Renal cortex interstitium (tissue), 11 donors: Measurements from ENCODE around the gene TBL2. TPM values are rescaled to one million over a fixed set of nuclear protein-coding genes. Genes with fewer than 3 reads are reported as not detected.
"Not testable (repeated sequence)": the region's sequence is repeated elsewhere in the genome, so short reads cannot be mapped to it uniquely, and the experiment has no call there.

Experiments used
- DNase-seq, 11 donors: peaks; one replicate each; pipeline ENCODE4 v3.0.0-alpha.2; 2013; ENCODE audit warnings: low read depth in 9 of 11, low spot score in 4 of 11; ENCODE audit errors: extremely low read depth in 1 of 11
- polyA plus RNA-seq, 3 donors: library from polyadenylated mRNA; unstranded; fragments of 120-200 nt; gene quantifications; one replicate each; pipeline ENCODE4 v1.2.1, GENCODE V29; 2013; ENCODE audit not compliant: insufficient read length in 3 of 3

TBL2 gene
- polyA plus RNA-seq, 3 donors: 36.5 to 41.1 (median 40.1) TPM

GRCh38 chr7:73556208-73557107 is 21.9 kb downstream of the TBL2 start:
- peak in 1 of 11 donors; percentile 47 for DNase-seq

GRCh38 chr7:73555411-73555982 is 22.9 kb downstream of the TBL2 start:
- DNase-seq: no peak

- not testable (repeated sequence) for DNase-seq
These were observed 28.3 kb downstream of the TBL2 start for GRCh38 chr7:73550093-73550492.

GRCh38 chr7:73549176-73549575 is 29.2 kb downstream of the TBL2 start:
- DNase-seq: no peak

- no peak for DNase-seq
These were observed 30.5 kb downstream of the TBL2 start for GRCh38 chr7:73547841-73548240.

- no peak for DNase-seq
These were observed 33.7 kb downstream of the TBL2 start for GRCh38 chr7:73544678-73545077.

- DNase-seq: no peak
These were observed 36.7 kb downstream of the TBL2 start for GRCh38 chr7:73541722-73542121.

GRCh38 chr7:73539709-73540108 is 38.7 kb downstream of the TBL2 start:
- no peak for DNase-seq

- not testable (repeated sequence) for DNase-seq
These were observed 39.9 kb downstream of the TBL2 start for GRCh38 chr7:73538510-73538909.

- DNase-seq: no peak
These were observed 41.3 kb downstream of the TBL2 start for GRCh38 chr7:73537051-73537450.

- no peak for DNase-seq
These were observed 41.9 kb downstream of the TBL2 start for GRCh38 chr7:73536479-73536878.

GRCh38 chr7:73535918-73536317 is 42.5 kb downstream of the TBL2 start:
- DNase-seq: not testable (repeated sequence)

GRCh38 chr7:73533742-73534141 is 44.6 kb downstream of the TBL2 start:
- no peak for DNase-seq

GRCh38 chr7:73532224-73532623 is 46.2 kb downstream of the TBL2 start:
- no peak for DNase-seq

- no peak for DNase-seq
These were observed 47.6 kb downstream of the TBL2 start for GRCh38 chr7:73530800-73531199.

- DNase-seq: no peak
These were observed 51.2 kb downstream of the TBL2 start for GRCh38 chr7:73526896-73527821.

GRCh38 chr7:73526158-73526494 is 52.3 kb downstream of the TBL2 start:
- DNase-seq: not testable (repeated sequence)

- DNase-seq: peak; percentile 91 to 97 (median 96)
These were observed 56.1 kb downstream of the TBL2 start, which contains the start of gene BAZ1B for GRCh38 chr7:73522105-73522872. TSS of gene BAZ1B (minus strand) at chr7:73522293. CDS start at chr7:73521933, 360 bp downstream.

- DNase-seq: peak in 4 of 11 donors; percentile 19 to 41 (median 30)
These were observed 56.7 kb downstream of the TBL2 start for GRCh38 chr7:73521636-73522104.
